ENCODE results near the gene TMEM143. TPM values are rescaled to one million over a fixed set of nuclear protein-coding genes. Genes with fewer than 3 reads are reported as not detected.
A peak's percentile ranks its signal among the peaks of the same experiment; 100 is the strongest.

The TMEM143 gene
- total RNA-seq, 1 experiment from 2014 or later: 15.2 TPM

DNA sequence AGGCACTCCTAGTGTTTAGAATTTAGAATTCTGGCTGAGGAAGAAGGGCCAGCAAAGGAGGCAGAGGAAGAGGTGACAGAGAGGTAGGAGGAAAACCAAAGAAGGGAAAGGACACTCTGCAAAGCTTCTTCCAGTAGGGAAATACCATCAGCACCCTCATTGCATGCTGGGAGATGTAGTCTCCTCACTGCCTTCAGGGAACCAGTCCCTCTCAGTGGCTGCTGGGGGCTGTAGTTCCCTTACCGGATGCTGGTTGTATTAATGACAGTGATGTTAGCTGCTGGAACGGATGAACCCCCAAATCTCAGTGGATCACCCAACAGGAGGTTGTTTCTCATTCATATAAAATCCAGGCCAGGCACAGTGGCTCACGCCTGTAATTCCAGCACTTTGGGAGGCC, 39.9 kb upstream of the TMEM143 start:
- peak overlapping the region in 1 of 2 experiments; percentile 47; a peak in 1 of 5 replicates for H3K4me3 Mint-ChIP-seq

More for the DNA sequence above, 39.9 kb upstream of the TMEM143 start:
- no peak overlapping the region for H3K14ac ChIP-seq (ENCODE audit: insufficient read depth, low read length)
- no peak overlapping the region for H2AK5ac ChIP-seq (ENCODE audit: insufficient read length, low read length)
- TF ChIP-seq, protein P1, sequence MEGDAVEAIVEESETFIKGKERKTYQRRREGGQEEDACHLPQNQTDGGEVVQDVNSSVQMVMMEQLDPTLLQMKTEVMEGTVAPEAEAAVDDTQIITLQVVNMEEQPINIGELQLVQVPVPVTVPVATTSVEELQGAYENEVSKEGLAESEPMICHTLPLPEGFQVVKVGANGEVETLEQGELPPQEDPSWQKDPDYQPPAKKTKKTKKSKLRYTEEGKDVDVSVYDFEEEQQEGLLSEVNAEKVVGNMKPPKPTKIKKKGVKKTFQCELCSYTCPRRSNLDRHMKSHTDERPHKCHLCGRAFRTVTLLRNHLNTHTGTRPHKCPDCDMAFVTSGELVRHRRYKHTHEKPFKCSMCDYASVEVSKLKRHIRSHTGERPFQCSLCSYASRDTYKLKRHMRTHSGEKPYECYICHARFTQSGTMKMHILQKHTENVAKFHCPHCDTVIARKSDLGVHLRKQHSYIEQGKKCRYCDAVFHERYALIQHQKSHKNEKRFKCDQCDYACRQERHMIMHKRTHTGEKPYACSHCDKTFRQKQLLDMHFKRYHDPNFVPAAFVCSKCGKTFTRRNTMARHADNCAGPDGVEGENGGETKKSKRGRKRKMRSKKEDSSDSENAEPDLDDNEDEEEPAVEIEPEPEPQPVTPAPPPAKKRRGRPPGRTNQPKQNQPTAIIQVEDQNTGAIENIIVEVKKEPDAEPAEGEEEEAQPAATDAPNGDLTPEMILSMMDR (conservative IDR thresholded peaks at IDR 0.05): no peak
- no peak overlapping the region for H2AFZ ChIP-seq (ENCODE audit: low read length)
- H4K20me1 ChIP-seq (ENCODE audit: control insufficient read depth, insufficient read depth, insufficient read length): no peaks in the 10 kb centered on the region
- no peak overlapping the region for H2BK5ac ChIP-seq (ENCODE audit: insufficient read length, low read length)
- H3K9me3 Mint-ChIP-seq: no peaks in the 10 kb centered on the region; a peak in 1 of 5 replicates
- H3K4me2 ChIP-seq (ENCODE audit: insufficient read depth, insufficient read length, low read length): no peak overlapping the region
- H4K8ac ChIP-seq (replicated peaks; ENCODE audit: insufficient read length, low read depth, low read length): no peak overlapping the region
- H3K18ac ChIP-seq (ENCODE audit: insufficient read length, low read depth, low read length): no peak overlapping the region
- H3T11ph ChIP-seq (ENCODE audit: low read length): no peak overlapping the region
- H3K36me3 Mint-ChIP-seq (ENCODE audit: insufficient read depth in 1 of 3, low read depth in 3 of 3): peaks cover 0 to 4% (median 2%) of the 10 kb centered on the region in 3 experiments; a peak in 4 of 7 replicates
- peaks cover 11% of the 10 kb centered on the region; the same call in 1 of the 2 replicates for H3K79me2 ChIP-seq (ENCODE audit: insufficient read depth, low read length)
- no peaks in the 10 kb centered on the region for H3K27me3 ChIP-seq (ENCODE audit: insufficient read depth, low read length)
- H3K4me1 Mint-ChIP-seq: peaks cover 42 to 55% of the 10 kb centered on the region in 2 experiments
- DNase-seq: peak; percentile 86
- H2BK12ac ChIP-seq (ENCODE audit: insufficient read length, low read depth, low read length): no peak overlapping the region
- H3K4ac ChIP-seq (ENCODE audit: low read depth, low read length): no peak overlapping the region
- no peak overlapping the region for H2BK120ac ChIP-seq (ENCODE audit: low read depth, low read length, poor library complexity, severe bottlenecking)
- H4K5ac ChIP-seq (ENCODE audit: insufficient read length, low read depth, low read length): no peak overlapping the region
- no peak overlapping the region for H2BK20ac ChIP-seq (ENCODE audit: low read depth, low read length, poor library complexity, severe bottlenecking)
- no peak overlapping the region for H4K91ac ChIP-seq (ENCODE audit: insufficient read length, low read depth, low read length)
- H2BK15ac ChIP-seq (ENCODE audit: low read depth, low read length): no peak overlapping the region
- H3K23ac ChIP-seq (ENCODE audit: insufficient read length, low read depth, low read length): no peak overlapping the region
- peaks cover 6% of the 10 kb centered on the region for H3K79me1 ChIP-seq (ENCODE audit: insufficient read depth, low read depth, low read length, poor library complexity, severe bottlenecking)
- H3K27ac Mint-ChIP-seq: peak overlapping the region in 2 of 3 experiments; percentile 58 to 92; a peak in 3 of 7 replicates
- no peak overlapping the region for H3K9ac ChIP-seq (ENCODE audit: extremely low read depth, insufficient read length, low read length)
- H3K27ac ChIP-seq (ENCODE audit: insufficient read length, low read depth, low read length): no peak overlapping the region
- no CpG with 5 or more reads among the region's 3 CpGs for WGBS (ENCODE audit: extremely low coverage, insufficient read length, low lambda C conversion rate)
- H3K56ac ChIP-seq (ENCODE audit: insufficient read length, low read depth, low read length): no peak overlapping the region
- no peaks in the 10 kb centered on the region for H3K9me3 ChIP-seq (ENCODE audit: control insufficient read depth, low read depth, low read length)
- H3K4me1 ChIP-seq (ENCODE audit: insufficient read depth, low read length): peaks cover 10% of the 10 kb centered on the region; the same call in 1 of the 2 replicates
- no peaks in the 10 kb centered on the region for H3K27me3 Mint-ChIP-seq (ENCODE audit: low read depth)
- H3K23me2 ChIP-seq (ENCODE audit: insufficient read length, low read depth, low read length, poor library complexity, severe bottlenecking): peaks cover 6% of the 10 kb centered on the region
